Lung (tissue), 13 donors: ENCODE data around the gene COL11A2. TPM values are rescaled to one million over a fixed set of nuclear protein-coding genes. Genes with fewer than 3 reads are reported as not detected.

Source experiments
- ATAC-seq: fragments of 200-7000 bp; cut with Tn5 transposase; one replicate; pipeline ENCODE4 v1.9.1; 2020; ENCODE audit warnings: moderate number of reproducible peaks; ENCODE audit not compliant: insufficient read depth, low FRiP score
- DNase-seq, 3 donors: peaks; one replicate each; pipeline ENCODE4 v3.0.0-alpha.2; 2013 to 2017
- H3K27ac ChIP-seq, 2 donors: one replicate each; pipeline ENCODE4 v1.5.1; 2013; ENCODE audit warnings: mild to moderate bottlenecking in 2 of 2, moderate library complexity in 2 of 2, control low read depth in 1 of 2, inconsistent platforms in 1 of 2, low read depth in 1 of 2, low read length in 1 of 2
- H3K27me3 ChIP-seq, 3 donors: one replicate each; pipeline ENCODE4 v1.5.1; 2013; ENCODE audit warnings: low read length in 2 of 3; ENCODE audit not compliant: control insufficient read depth in 3 of 3, insufficient read depth in 3 of 3
- H3K36me3 ChIP-seq, 4 donors: one replicate each; pipeline ENCODE4 v1.5.1; 2013; ENCODE audit warnings: low read length in 4 of 4, mild to moderate bottlenecking in 1 of 4, moderate library complexity in 1 of 4; ENCODE audit not compliant: control insufficient read depth in 4 of 4, insufficient read depth in 4 of 4
- H3K4me1 ChIP-seq, 5 donors: one replicate each; pipeline ENCODE4 v1.5.1; 2013; ENCODE audit warnings: low read length in 5 of 5, mild to moderate bottlenecking in 2 of 5, moderate library complexity in 1 of 5; ENCODE audit not compliant: control insufficient read depth in 5 of 5, insufficient read depth in 5 of 5
- H3K4me3 ChIP-seq: one replicate; pipeline ENCODE4 v1.5.1; 2013; ENCODE audit warnings: mild to moderate bottlenecking, control low read depth, moderate library complexity
- H3K9ac ChIP-seq, 2 donors: one replicate each; pipeline ENCODE4 v1.5.1; 2013; ENCODE audit warnings: low read length in 2 of 2, control low read depth in 1 of 2; ENCODE audit not compliant: insufficient read depth in 1 of 2
- H3K9me3 ChIP-seq, 4 donors: one replicate each; pipeline ENCODE4 v1.5.1; 2013; ENCODE audit warnings: low read length in 3 of 4, mild to moderate bottlenecking in 1 of 4, moderate library complexity in 1 of 4; ENCODE audit not compliant: control insufficient read depth in 4 of 4, insufficient read depth in 3 of 4
- CTCF ChIP-seq: IDR thresholded peaks from 2 replicates; pipeline ENCODE4 v1.5.1; 2012; ENCODE audit warnings: mild to moderate bottlenecking; ENCODE audit errors: control extremely low read depth, extremely low read depth
- WGBS, 2 donors: extraction: QIAGEN DNeasy Blood & Tissue Kit; methylation state at CpG; one replicate each; pipeline ENCODE4 v1.1.7; 2013; 5-methylcytosine and 5-hydroxymethylcytosine counted together
- polyA plus RNA-seq, 2 donors: library from polyadenylated mRNA; stranded (reverse); fragments of 200-250 nt; gene quantifications; one replicate each; pipeline ENCODE4 v1.2.1, GENCODE V29; 2013
- small RNA-seq: library from RNA; depleted of rRNA; stranded (forward); fragments of <200 nt; gene quantifications from one replicate; pipeline ENCODE3, GENCODE V24; 2014; ENCODE audit warnings: low replicate concordance
- total RNA-seq, 2 donors: library from RNA; depleted of rRNA in 1 of 2; stranded (reverse); fragments of >200 nt in 1 of 2; gene quantifications; one replicate each; pipeline ENCODE4 v1.2.1, GENCODE V29; 2014 to 2021
- donor health status: control.
- donor health status: control.
- donor health status: Bipolar disorder and iron deficiency.
- donor health status: healthy.
- donor health status: DM: yes; HTN: yes; CAD: no.

COL11A2 gene
- total and polyA plus RNA-seq, 4 donors = 0.32 to 2.4 (median 0.90) TPM

GRCh38 chr6:33116417-33116816 is 75.8 kb downstream of the COL11A2 start:
- Histone ChIP-seq H3K4me1 (peaks cover 0 to 4% (median 0%) of the 10 kb centered on the region in 5 donors), H3K9ac (no peak overlapping the region), H3K9me3 (no peaks in the 10 kb centered on the region), H3K4me3 (no peak overlapping the region), H3K36me3 (no peaks in the 10 kb centered on the region), H3K27ac (no peak overlapping the region), H3K27me3 (peaks cover 0 to 16% (median 16%) of the 10 kb centered on the region in 3 donors)
- WGBS, 2 donors = 14 to 19% methylated on average over 6 of the region's 6 CpGs
- no peak for TF ChIP-seq CTCF
- ATAC-seq (no peak), DNase-seq (no peak)

- Histone ChIP-seq H3K27me3 (peaks cover 0 to 20% (median 17%) of the 10 kb centered on the region in 3 donors), H3K9ac (no peak overlapping the region), H3K4me3 (no peak overlapping the region), H3K36me3 (no peaks in the 10 kb centered on the region), H3K27ac (no peak overlapping the region), H3K4me1 (peaks cover 0 to 4% (median 0%) of the 10 kb centered on the region in 5 donors), H3K9me3 (no peaks in the 10 kb centered on the region)
- no peak for DNase-seq
- ATAC-seq = no peak
- no peak for TF ChIP-seq CTCF
These were observed 77.9 kb downstream of the COL11A2 start for GRCh38 chr6:33114406-33114805.

GRCh38 chr6:33113755-33114154 is 78.5 kb downstream of the COL11A2 start:
- Histone ChIP-seq H3K36me3 (no peaks in the 10 kb centered on the region), H3K9ac (no peak overlapping the region), H3K4me1 (peaks cover 0 to 4% (median 0%) of the 10 kb centered on the region in 5 donors), H3K4me3 (no peak overlapping the region), H3K27me3 (peaks cover 0 to 20% (median 20%) of the 10 kb centered on the region in 3 donors), H3K27ac (no peak overlapping the region), H3K9me3 (no peaks in the 10 kb centered on the region)
- ATAC-seq = no peak
- WGBS, 2 donors = 60 to 69% methylated on average over 7 of the region's 7 CpGs
- no peak for TF ChIP-seq CTCF
- no peak for DNase-seq

Small RNAs within 50 kb of the gene (small RNA-seq; reads per million reads assigned to genes)
- gene MIR219A1 (1.6 reads per million, percentile 89 among the genes with 10 or more reads in this experiment), gene RNY4P10 (0.19 reads per million, percentile 7 among the genes with 10 or more reads in this experiment)

Other genes with a start within 250 kb of the COL11A2 start
- gene HLA-DMA, start 239.4 kb downstream of the COL11A2 start, total RNA-seq = 100 to 1,000 TPM in 1 of 2 donors, 10 to 100 TPM in 1; 76.8 to 130 TPM
- 100 to 1,000 TPM; 106 to 240 TPM for gene HLA-DMA, start 239.4 kb downstream of the COL11A2 start, polyA plus RNA-seq
- 100 to 1,000 TPM; 178 TPM for gene BRD2, start 223.9 kb downstream of the COL11A2 start, total RNA-seq
- 100 to 1,000 TPM; 114 to 117 TPM for gene BRD2, start 223.9 kb downstream of the COL11A2 start, polyA plus RNA-seq
- 10 to 100 TPM; 20.7 to 26.4 TPM for gene HLA-DOA, start 182.9 kb downstream of the COL11A2 start, total RNA-seq
- gene HLA-DOA, start 182.9 kb downstream of the COL11A2 start, polyA plus RNA-seq = 10 to 100 TPM in 1 of 2 donors, 1 to 10 TPM in 1; 4.6 to 12.8 TPM
- gene HLA-DPA1, start 118.8 kb downstream of the COL11A2 start, total RNA-seq = 100 to 1,000 TPM in 1 of 2 donors, 10 to 100 TPM in 1; 96.2 to 321 TPM
- gene HLA-DPA1, start 118.8 kb downstream of the COL11A2 start, polyA plus RNA-seq = 100 to 1,000 TPM; 105 to 184 TPM
- 100 to 1,000 TPM in 1 of 2 donors, 10 to 100 TPM in 1; 69.8 to 235 TPM for gene HLA-DPB1, start 116.5 kb downstream of the COL11A2 start, total RNA-seq
- 100 to 1,000 TPM; 170 to 240 TPM for gene HLA-DPB1, start 116.5 kb downstream of the COL11A2 start, polyA plus RNA-seq
- gene RXRB, start 8.2 kb upstream of the COL11A2 start, total RNA-seq = 10 to 100 TPM; 27.4 to 38.7 TPM
- gene RXRB, start 8.2 kb upstream of the COL11A2 start, polyA plus RNA-seq = 10 to 100 TPM; 28.6 to 33.6 TPM
- 100 to 1,000 TPM in 1 of 2 donors, 10 to 100 TPM in 1; 53.6 to 137 TPM for gene SLC39A7, start 8.4 kb upstream of the COL11A2 start, total RNA-seq
- 100 to 1,000 TPM in 1 of 2 donors, 10 to 100 TPM in 1; 63.4 to 164 TPM for gene SLC39A7, start 8.4 kb upstream of the COL11A2 start, polyA plus RNA-seq
- gene HSD17B8, start 12.2 kb upstream of the COL11A2 start, total RNA-seq = 10 to 100 TPM; 19.0 to 22.7 TPM
- gene HSD17B8, start 12.2 kb upstream of the COL11A2 start, polyA plus RNA-seq = 10 to 100 TPM; 19.6 to 19.7 TPM
- gene RING1, start 16.0 kb upstream of the COL11A2 start, total RNA-seq = 10 to 100 TPM; 30.0 to 46.6 TPM
- 10 to 100 TPM; 34.2 to 43.6 TPM for gene RING1, start 16.0 kb upstream of the COL11A2 start, polyA plus RNA-seq
- 10 to 100 TPM; 46.5 to 59.9 TPM for gene VPS52, start 79.4 kb upstream of the COL11A2 start, total RNA-seq
- 10 to 100 TPM; 37.3 to 41.3 TPM for gene VPS52, start 79.4 kb upstream of the COL11A2 start, polyA plus RNA-seq
- gene RPS18, start 79.6 kb upstream of the COL11A2 start, total RNA-seq = 1,000 to 10,000 TPM; 1,324 to 2,087 TPM
- gene RPS18, start 79.6 kb upstream of the COL11A2 start, polyA plus RNA-seq = 1,000 to 10,000 TPM; 3,902 to 8,495 TPM
- 10 to 100 TPM in 1 of 2 donors, 1 to 10 TPM in 1; 6.8 to 19.0 TPM for gene B3GALT4, start 84.7 kb upstream of the COL11A2 start, total RNA-seq
- 10 to 100 TPM; 11.2 to 16.8 TPM for gene B3GALT4, start 84.7 kb upstream of the COL11A2 start, polyA plus RNA-seq
- gene WDR46, start 96.8 kb upstream of the COL11A2 start, total RNA-seq = 10 to 100 TPM; 26.3 to 48.0 TPM
- 10 to 100 TPM; 47.3 to 47.6 TPM for gene WDR46, start 96.8 kb upstream of the COL11A2 start, polyA plus RNA-seq
- gene PFDN6, start 97.1 kb upstream of the COL11A2 start, total RNA-seq = 10 to 100 TPM; 21.8 to 42.2 TPM
- 100 to 1,000 TPM; 113 to 377 TPM for gene PFDN6, start 97.1 kb upstream of the COL11A2 start, polyA plus RNA-seq
- 10 to 100 TPM; 74.7 to 93.7 TPM for gene RGL2, start 106.5 kb upstream of the COL11A2 start, total RNA-seq
- gene RGL2, start 106.5 kb upstream of the COL11A2 start, polyA plus RNA-seq = 10 to 100 TPM; 72.2 to 75.4 TPM
- 100 to 1,000 TPM; 155 to 241 TPM for gene TAPBP, start 121.6 kb upstream of the COL11A2 start, total RNA-seq
- gene TAPBP, start 121.6 kb upstream of the COL11A2 start, polyA plus RNA-seq = 10 to 100 TPM; 78.7 to 78.9 TPM
- gene ZBTB22, start 125.3 kb upstream of the COL11A2 start, total RNA-seq = 10 to 100 TPM; 22.5 to 25.7 TPM
- 10 to 100 TPM; 16.4 to 19.2 TPM for gene ZBTB22, start 125.3 kb upstream of the COL11A2 start, polyA plus RNA-seq
- 10 to 100 TPM; 23.8 to 38.5 TPM for gene DAXX, start 130.5 kb upstream of the COL11A2 start, total RNA-seq
- 10 to 100 TPM; 32.8 to 36.3 TPM for gene DAXX, start 130.5 kb upstream of the COL11A2 start, polyA plus RNA-seq
- gene KIFC1, start 199.4 kb upstream of the COL11A2 start, total RNA-seq = 1 to 10 TPM; 2.1 to 4.4 TPM
- 1 to 10 TPM; 2.6 to 2.7 TPM for gene KIFC1, start 199.4 kb upstream of the COL11A2 start, polyA plus RNA-seq
- gene PHF1, start 218.5 kb upstream of the COL11A2 start, total RNA-seq = 10 to 100 TPM; 30.9 to 49.3 TPM
- 100 to 1,000 TPM in 1 of 2 donors, 10 to 100 TPM in 1; 40.8 to 121 TPM for gene PHF1, start 218.5 kb upstream of the COL11A2 start, polyA plus RNA-seq
- gene CUTA, start 225.6 kb upstream of the COL11A2 start, total RNA-seq = 100 to 1,000 TPM in 1 of 2 donors, 10 to 100 TPM in 1; 88.7 to 134 TPM
- gene CUTA, start 225.6 kb upstream of the COL11A2 start, polyA plus RNA-seq = 100 to 1,000 TPM; 122 to 275 TPM
- 10 to 100 TPM; 10.8 to 32.0 TPM for gene SYNGAP1, start 227.6 kb upstream of the COL11A2 start, total RNA-seq
- 10 to 100 TPM in 1 of 2 donors, 1 to 10 TPM in 1; 9.2 to 13.2 TPM for gene SYNGAP1, start 227.6 kb upstream of the COL11A2 start, polyA plus RNA-seq